GM12878 (cell line): ENCODE data around the gene SGCD. TPM values are rescaled to one million over a fixed set of nuclear protein-coding genes. Genes with fewer than 3 reads are reported as not detected.

ENCODE experiments used
- ATAC-seq: fragments of 200-7000 bp; cut with Tn5 transposase; 3 replicates; pipeline ENCODE4 v1.9.1; 2020; ENCODE audit warnings: mild to moderate bottlenecking, moderate library complexity
- BruUV-seq: library from RNA; stranded (reverse); fragments of 400-500 nt; replicated peaks from 2 replicates; lab custom pipeline; 2021; lab: Mats Ljungman, UMichigan
- CTCF ChIA-PET: fragments of 300-600 bp; sonication (Branson Sonifier 250); formaldehyde crosslinking; extraction: SDS; loops from one replicate; lab custom pipeline; 2021; ENCODE audit warnings: inconsistent platforms; lab: Yijun Ruan, JAX
- POLR2A ChIA-PET: fragments of 350-600 bp; formaldehyde crosslinking; extraction: SDS; loops from one replicate; lab custom pipeline; 2021; ENCODE audit warnings: inconsistent platforms; lab: Charles Lee
- RAD21 ChIA-PET: fragments of 300-600 bp; sonication (Branson Sonifier 250); formaldehyde crosslinking; loops from one replicate; lab custom pipeline; 2023; ENCODE audit warnings: antibody characterized with exemption; ENCODE audit not compliant: unreplicated experiment; lab: Charles Lee
- SMC1A ChIA-PET: fragments of 300-600 bp; sonication (Branson Sonifier 250); formaldehyde crosslinking; loops from one replicate; lab custom pipeline; 2023; ENCODE audit not compliant: unreplicated experiment, uncharacterized antibody; lab: Charles Lee
- DNase-seq: peaks from one replicate; pipeline ENCODE4 v3.0.0-alpha.2; 2011; ENCODE audit warnings: low read depth, low spot score
- FAIRE-seq: peaks from 3 replicates; lab custom pipeline; 2011; peaks lifted over from hg19 to GRCh38; lab: Jason Lieb, UNC
- H2AFZ ChIP-seq: 2 replicates; pipeline ENCODE4 v1.6.0; 2011; ENCODE audit warnings: low read depth, low read length, control low read depth; ENCODE audit not compliant: control insufficient read depth
- H3K27ac ChIP-seq: 2 replicates; pipeline ENCODE4 v1.5.1; 2011; ENCODE audit warnings: control low read depth; ENCODE audit not compliant: control insufficient read depth, insufficient read depth
- H3K27me3 ChIP-seq, 2 experiments: replicated peaks in 1 of 2; 2 replicates each; pipeline versions ENCODE4 v1.6.0 to v1.6.1; 2011; ENCODE audit warnings: low read length in 1 of 2; ENCODE audit not compliant: control insufficient read depth in 2 of 2, insufficient read depth in 2 of 2
- H3K36me3 ChIP-seq, 2 experiments: 2 replicates each; pipeline ENCODE4 v1.5.1; 2011; ENCODE audit warnings: low read length in 1 of 2; ENCODE audit not compliant: control insufficient read depth in 2 of 2, insufficient read depth in 2 of 2
- H3K4me1 ChIP-seq: 2 replicates; pipeline ENCODE4 v1.6.1; 2011; ENCODE audit warnings: mild to moderate bottlenecking, low read length, moderate library complexity, mixed read lengths; ENCODE audit not compliant: control insufficient read depth, insufficient read depth
- H3K4me2 ChIP-seq: 2 replicates; pipeline ENCODE4 v1.6.0; 2011; ENCODE audit warnings: control low read depth; ENCODE audit not compliant: control insufficient read depth, insufficient read depth
- H3K4me3 ChIP-seq: fragments of 200-600 bp; sonication (generic); 2 replicates; pipeline ENCODE4 v1.5.1; 2016
- H3K79me2 ChIP-seq: 2 replicates; pipeline ENCODE4 v1.6.0; 2011; ENCODE audit warnings: low read length; ENCODE audit not compliant: control insufficient read depth, insufficient read depth
- H3K9ac ChIP-seq: 2 replicates; pipeline ENCODE4 v1.8.0; 2011; ENCODE audit warnings: low read length, control low read depth, mixed read lengths; ENCODE audit not compliant: control insufficient read depth, insufficient read depth
- H3K9me3 ChIP-seq: replicated peaks from 3 replicates; pipeline ENCODE4 v1.5.1; 2011; ENCODE audit warnings: mild to moderate bottlenecking, low read length; ENCODE audit not compliant: control insufficient read depth, insufficient read depth
- H4K20me1 ChIP-seq: 2 replicates; pipeline ENCODE4 v1.6.0; 2011; ENCODE audit not compliant: control insufficient read depth, insufficient read depth
- FOS ChIP-seq: IDR thresholded peaks from 3 replicates; pipeline ENCODE4 v1.6.1; 2011; ENCODE audit warnings: borderline replicate concordance; ENCODE audit not compliant: insufficient read length; ENCODE audit errors: extremely low read depth
- HCFC1 ChIP-seq: fragments of 150-350 bp; IDR thresholded peaks from 2 replicates; pipeline ENCODE4 v1.6.1; 2014; ENCODE audit warnings: low read length
- NBN ChIP-seq: fragments of 450-650 bp; IDR thresholded peaks from 2 replicates; pipeline ENCODE4 v1.6.1; 2016
- POLR2AphosphoS5 ChIP-seq: IDR thresholded peaks from 2 replicates; pipeline ENCODE4 v1.6.1; 2011; ENCODE audit warnings: mild to moderate bottlenecking, low read length, inconsistent platforms
- RAD51 ChIP-seq: fragments of 450-650 bp; IDR thresholded peaks from 2 replicates; pipeline ENCODE4 v1.6.1; 2016; ENCODE audit warnings: moderate library complexity, mild to moderate bottlenecking, inconsistent platforms
- SREBF2 ChIP-seq: IDR thresholded peaks from 2 replicates; pipeline ENCODE4 v1.6.1; 2012; ENCODE audit warnings: mild to moderate bottlenecking, low read length
- STAT1 ChIP-seq: fragments of 450-650 bp; conservative IDR thresholded peaks from 2 replicates; pipeline ENCODE4 v1.6.1; 2014; ENCODE audit warnings: antibody characterized with exemption, mild to moderate bottlenecking
- ZBED1 ChIP-seq: IDR thresholded peaks from 2 replicates; pipeline ENCODE4 v1.6.1; 2016; ENCODE audit warnings: borderline replicate concordance
- WGBS: methylation state at CpG from one replicate; pipeline ENCODE4 v1.1.6; 2016; ENCODE audit warnings: low lambda C conversion rate; ENCODE audit not compliant: insufficient replicate concordance, insufficient coverage; ENCODE audit errors: missing lambda C conversion rate; 5-methylcytosine and 5-hydroxymethylcytosine counted together
- in situ Hi-C: fragments of 300-500 bp; cut with MboI; formaldehyde crosslinking; loops from 9 replicates; pipeline ENCODE4 v1.14.3; 2018; ENCODE audit warnings: mixed read lengths
- intact Hi-C: fragments of 100-400 bp; cut with micrococcal nuclease; formaldehyde crosslinking; loops from one replicate; pipeline ENCODE4 v1.14.2; 2022; ENCODE audit not compliant: unreplicated experiment
- polyA plus RNA-seq, 11 experiments: library from polyadenylated mRNA; depleted of rRNA in 4 of 11; unstranded in 6 of 11; stranded (reverse) in 5 of 11; fragments of >200 nt; fragmentation: Nextera tagmentation in 4 of 11; fragmentation: Illumina TruSeq in 1 of 11; extraction: Ambion mirVana in 4 of 11; extraction: Trizol in 1 of 11; gene quantifications; 1 replicate in 1 of 11; 2 replicates in 10 of 11; pipeline versions ENCODE4 v1.2.1 to v1.2.3, GENCODE V29; 2011 to 2016; ENCODE audit warnings: inconsistent platforms in 2 of 11, missing spikeins in 2 of 11, low read depth in 1 of 11
- total RNA-seq, 4 experiments: library from RNA; depleted of rRNA in 3 of 4; stranded (reverse); fragments of >200 nt in 3 of 4; fragmentation: Illumina TruSeq in 1 of 4; extraction: Trizol in 1 of 4; gene quantifications; 2 replicates each; pipeline versions ENCODE4 v1.2.1 to v1.2.3, GENCODE V29; 2013 to 2021
- TF ChIP-seq, protein P1 (sequence below): fragments of 450-650 bp; IDR thresholded peaks from 2 replicates; pipeline ENCODE4 v1.6.1; 2016; ENCODE audit warnings: mild to moderate bottlenecking
- TF ChIP-seq, protein P2 (sequence below): IDR thresholded peaks from 2 replicates; pipeline ENCODE4 v1.6.1; 2012; ENCODE audit warnings: low read depth, low read length, improper control_type of control experiment

The SGCD gene
- total and polyA plus RNA-seq, 10 of the 15 experiments (the other 5 are each of a cell fraction or from before 2014, with no cell fraction given): 0.06 TPM; not detected in 9

DNA sequence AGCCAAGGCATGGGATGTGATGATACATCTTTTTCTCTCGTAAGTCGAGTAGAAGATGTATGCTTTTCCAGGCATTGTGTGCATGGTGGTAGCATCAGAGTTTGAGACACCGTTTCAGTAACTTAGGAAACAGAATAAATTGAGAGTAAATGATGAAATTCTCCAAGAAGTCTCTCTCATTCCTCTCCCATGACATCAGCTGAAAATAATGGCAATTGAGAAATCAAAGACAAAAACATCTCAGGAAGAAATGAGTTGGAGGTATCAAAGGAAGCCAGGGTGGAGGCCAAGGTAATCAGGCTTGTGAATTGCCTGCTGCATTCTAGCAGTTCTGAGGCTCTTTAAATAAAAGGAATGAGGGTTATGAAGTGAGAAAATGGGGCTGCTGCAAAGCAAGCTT is 53.9 kb downstream of the SGCD start:
- no peaks in the 10 kb centered on the region for H4K20me1 ChIP-seq
- CTCF ChIA-PET: no interaction called here
- POLR2A ChIA-PET: no interaction called here
- no peak overlapping the region for H3K4me3 ChIP-seq
- H2AFZ ChIP-seq: no peak overlapping the region
- no peak for DNase-seq
- ATAC-seq: no peak
- no peaks in the 10 kb centered on the region for H3K27me3 ChIP-seq
- no peak for FAIRE-seq
- no peaks in the 10 kb centered on the region for H3K79me2 ChIP-seq
- SMC1A ChIA-PET: no interaction called here
- TF ChIP-seq FOS: no peak
- TF ChIP-seq, protein P1, sequence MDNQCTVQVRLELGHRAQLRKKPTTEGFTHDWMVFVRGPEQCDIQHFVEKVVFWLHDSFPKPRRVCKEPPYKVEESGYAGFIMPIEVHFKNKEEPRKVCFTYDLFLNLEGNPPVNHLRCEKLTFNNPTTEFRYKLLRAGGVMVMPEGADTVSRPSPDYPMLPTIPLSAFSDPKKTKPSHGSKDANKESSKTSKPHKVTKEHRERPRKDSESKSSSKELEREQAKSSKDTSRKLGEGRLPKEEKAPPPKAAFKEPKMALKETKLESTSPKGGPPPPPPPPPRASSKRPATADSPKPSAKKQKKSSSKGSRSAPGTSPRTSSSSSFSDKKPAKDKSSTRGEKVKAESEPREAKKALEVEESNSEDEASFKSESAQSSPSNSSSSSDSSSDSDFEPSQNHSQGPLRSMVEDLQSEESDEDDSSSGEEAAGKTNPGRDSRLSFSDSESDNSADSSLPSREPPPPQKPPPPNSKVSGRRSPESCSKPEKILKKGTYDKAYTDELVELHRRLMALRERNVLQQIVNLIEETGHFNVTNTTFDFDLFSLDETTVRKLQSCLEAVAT: no peak
- TF ChIP-seq ZBED1: no peak
- no peak for TF ChIP-seq RAD51
- TF ChIP-seq NBN: no peak
- no peak for TF ChIP-seq HCFC1
- TF ChIP-seq STAT1: no peak
- TF ChIP-seq, protein P2, sequence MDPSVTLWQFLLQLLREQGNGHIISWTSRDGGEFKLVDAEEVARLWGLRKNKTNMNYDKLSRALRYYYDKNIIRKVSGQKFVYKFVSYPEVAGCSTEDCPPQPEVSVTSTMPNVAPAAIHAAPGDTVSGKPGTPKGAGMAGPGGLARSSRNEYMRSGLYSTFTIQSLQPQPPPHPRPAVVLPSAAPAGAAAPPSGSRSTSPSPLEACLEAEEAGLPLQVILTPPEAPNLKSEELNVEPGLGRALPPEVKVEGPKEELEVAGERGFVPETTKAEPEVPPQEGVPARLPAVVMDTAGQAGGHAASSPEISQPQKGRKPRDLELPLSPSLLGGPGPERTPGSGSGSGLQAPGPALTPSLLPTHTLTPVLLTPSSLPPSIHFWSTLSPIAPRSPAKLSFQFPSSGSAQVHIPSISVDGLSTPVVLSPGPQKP: no peak
- no peak for TF ChIP-seq SREBF2
- no peak for TF ChIP-seq POLR2AphosphoS5
- no peak overlapping the region for H3K27ac ChIP-seq
- no peaks in the 10 kb centered on the region for H3K36me3 ChIP-seq
- BruUV-seq: no TSS peak
- no peaks in the 10 kb centered on the region for H3K9me3 ChIP-seq
- H3K9ac ChIP-seq: no peak overlapping the region
- in situ Hi-C loops (no loop called here), intact Hi-C loops (no loop called here)
- 98% methylated on average over 3 of the region's 3 CpGs for WGBS
- peaks cover 21% of the 10 kb centered on the region for H3K4me1 ChIP-seq
- no peak overlapping the region for H3K4me2 ChIP-seq
- RAD21 ChIA-PET: interaction anchor here (1.2 kb wide), 1 partner anchor 20 kb away, joined by 3 read pairs; no protein-coding TSS in a partner anchor
